DMS 273 (cell line): ENCODE measurements around the gene CCDC107.

ENCODE experiments used
- DNase-seq: peaks from one replicate; lab custom pipeline; 2025; ENCODE audit not compliant: unreplicated experiment; lab: John Stamatoyannopoulos, UW

CCDC107 gene

GRCh38 chr9:35659340-35659739 lies 1.2 kb downstream of the CCDC107 start:
- no peak for DNase-seq

GRCh38 chr9:35660966-35661415 lies 2.9 kb downstream of the CCDC107 start:
- peak; percentile 43 for DNase-seq

- no peak for DNase-seq
Measured at GRCh38 chr9:35661756-35662350, 3.8 kb downstream of the CCDC107 start.

- DNase-seq = no peak
Measured at GRCh38 chr9:35662437-35662836, 4.3 kb downstream of the CCDC107 start.

GRCh38 chr9:35664531-35665470 lies 6.7 kb downstream of the CCDC107 start, which contains the start of gene ARHGEF39:
Gene ARHGEF39 (minus strand): TSS chr9:35665195. CDS start chr9:35665169, 26 bp downstream.
- peak; percentile 92 for DNase-seq

- no peak for DNase-seq
Measured at GRCh38 chr9:35665471-35665818, 7.4 kb downstream of the CCDC107 start.

GRCh38 chr9:35666045-35666444 lies 8.0 kb downstream of the CCDC107 start:
- DNase-seq = peak; percentile 26

GRCh38 chr9:35666549-35666948 lies 8.5 kb downstream of the CCDC107 start:
- DNase-seq = no peak

- no peak for DNase-seq
Measured at GRCh38 chr9:35667939-35668338, 9.8 kb downstream of the CCDC107 start.

- DNase-seq = no peak
Measured at GRCh38 chr9:35669331-35670145, 11.4 kb downstream of the CCDC107 start.

GRCh38 chr9:35673132-35674024 lies 15.3 kb downstream of the CCDC107 start, which contains the start of gene CA9:
Gene CA9 (plus strand): TSS chr9:35673928. CDS start chr9:35673960, 32 bp downstream.
- peak; percentile 88 for DNase-seq

- no peak for DNase-seq
Measured at GRCh38 chr9:35674025-35674361, 15.9 kb downstream of the CCDC107 start.

- DNase-seq = no peak
Measured at GRCh38 chr9:35675204-35675603, 17.1 kb downstream of the CCDC107 start.

- DNase-seq = no peak
Measured at GRCh38 chr9:35675732-35676392, 17.8 kb downstream of the CCDC107 start.

- no peak for DNase-seq
Measured at GRCh38 chr9:35679091-35679490, 21.0 kb downstream of the CCDC107 start.

GRCh38 chr9:35679766-35680330 lies 21.8 kb downstream of the CCDC107 start:
- no peak for DNase-seq

GRCh38 chr9:35680331-35681105 lies 22.4 kb downstream of the CCDC107 start:
- DNase-seq = no peak

- no peak for DNase-seq
Measured at GRCh38 chr9:35681341-35682002, 23.4 kb downstream of the CCDC107 start.
